K562 (cell line): ENCODE data around the gene EIF4EBP2. TPM values are rescaled to one million over a fixed set of nuclear protein-coding genes. Genes with fewer than 3 reads are reported as not detected.

Experiments used
- ATAC-seq: fragments of 200-7000 bp; cut with Tn5 transposase; 3 replicates; pipeline ENCODE4 v1.9.1; 2020; ENCODE audit warnings: moderate library complexity
- BruUV-seq: library from RNA; stranded (reverse); fragments of 400-500 nt; replicated peaks from 2 replicates; lab custom pipeline; 2021; lab: Mats Ljungman, UMichigan
- CTCF ChIA-PET: fragments of 300-600 bp; formaldehyde crosslinking; extraction: SDS; loops from one replicate; lab custom pipeline; 2021; ENCODE audit warnings: low intra/inter-chr PET ratio; lab: Yijun Ruan, JAX
- POLR2A ChIA-PET: fragments of 300-600, 350-650 bp; sonication (Branson Sonifier 250); formaldehyde crosslinking; extraction: SDS; loops from one replicate; lab custom pipeline; 2021; ENCODE audit warnings: antibody characterized with exemption, inconsistent platforms; lab: Yijun Ruan, JAX
- DNase-seq, 4 experiments: peaks; one replicate each; pipeline versions ENCODE4 v3.0.0 to v3.0.0-alpha.2; 2011 to 2018; ENCODE audit warnings: low spot score in 3 of 4, mixed read lengths in 3 of 4; ENCODE audit errors: extremely low read depth in 1 of 4
- FAIRE-seq: peaks from 2 replicates; lab custom pipeline; 2011; peaks lifted over from hg19 to GRCh38; lab: Jason Lieb, UNC
- H2AFZ ChIP-seq: 2 replicates; pipeline ENCODE4 v1.6.0; 2011; ENCODE audit warnings: low read depth, low read length, control low read depth, inconsistent platforms
- H3K27ac ChIP-seq: fragments of 200-600 bp; 3 replicates; pipeline ENCODE4 v1.8.0; 2011; ENCODE audit warnings: low read depth, mild to moderate bottlenecking, control low read depth, inconsistent platforms, low read length, moderate library complexity, mixed read lengths; ENCODE audit errors: extremely low read depth
- H3K27me3 ChIP-seq, 2 experiments: fragments of 300-600 bp in 1 of 2; 2 replicates in 1 of 2; 3 replicates in 1 of 2; pipeline versions ENCODE4 v1.6.0 to v1.8.0; 2011; ENCODE audit warnings: inconsistent platforms in 2 of 2, low read length in 2 of 2, mild to moderate bottlenecking in 1 of 2, mixed read lengths in 1 of 2, moderate library complexity in 1 of 2; ENCODE audit not compliant: control insufficient read depth in 2 of 2, insufficient read depth in 2 of 2
- H3K36me3 ChIP-seq: fragments of 300-600 bp; 3 replicates; pipeline ENCODE4 v1.8.0; 2011; ENCODE audit warnings: mild to moderate bottlenecking, low read length, inconsistent platforms; ENCODE audit not compliant: control insufficient read depth, insufficient read depth
- H3K4me1 ChIP-seq, 2 experiments: fragments of 200-600 bp in 1 of 2; replicated peaks in 1 of 2; 2 replicates in 1 of 2; 3 replicates in 1 of 2; pipeline versions ENCODE4 v1.5.1 to v1.8.0; 2011; ENCODE audit warnings: inconsistent platforms in 2 of 2, low read length in 2 of 2, mild to moderate bottlenecking in 1 of 2, mixed read lengths in 1 of 2, moderate library complexity in 1 of 2; ENCODE audit not compliant: control insufficient read depth in 2 of 2, insufficient read depth in 2 of 2
- H3K4me2 ChIP-seq: 2 replicates; pipeline ENCODE4 v1.6.1; 2011; ENCODE audit warnings: low read length, control low read depth, inconsistent platforms, mixed read lengths; ENCODE audit not compliant: insufficient read depth
- H3K4me3 ChIP-seq: fragments of 200-600 bp; sonication (generic), shearing (Covaris generic); 2 replicates; pipeline ENCODE4 v1.5.1; 2016; ENCODE audit warnings: control low read depth, inconsistent platforms
- H3K79me2 ChIP-seq: fragments of 200-600 bp; 3 replicates; pipeline ENCODE4 v1.8.0; 2011; ENCODE audit warnings: low read length, inconsistent platforms; ENCODE audit not compliant: control insufficient read depth, insufficient read depth
- H3K9ac ChIP-seq, 2 experiments: 2 replicates each; pipeline versions ENCODE4 v1.6.0 to v1.6.1; 2011; ENCODE audit warnings: low read depth in 2 of 2, low read length in 2 of 2, control low read depth in 1 of 2, inconsistent platforms in 1 of 2, mild to moderate bottlenecking in 1 of 2, mixed read lengths in 1 of 2; ENCODE audit not compliant: insufficient read depth in 1 of 2
- H3K9me1 ChIP-seq: one replicate; pipeline ENCODE4 v1.6.0; 2011; ENCODE audit warnings: inconsistent platforms, mild to moderate bottlenecking, low read length, moderate library complexity; ENCODE audit not compliant: control insufficient read depth, insufficient read depth
- H3K9me3 ChIP-seq: replicated peaks from 2 replicates; pipeline ENCODE4 v1.5.1; 2011; ENCODE audit warnings: low read depth, low read length, inconsistent platforms; ENCODE audit not compliant: control insufficient read depth, insufficient read depth
- H4K20me1 ChIP-seq: replicated peaks from 2 replicates; pipeline ENCODE4 v1.6.1; 2011; ENCODE audit warnings: low read length, inconsistent platforms, mixed read lengths; ENCODE audit not compliant: control insufficient read depth, insufficient read depth
- CBX3 ChIP-seq, 2 experiments: IDR thresholded peaks; 1 replicate in 1 of 2; 2 replicates in 1 of 2; pipeline ENCODE4 v1.6.1; 2012; ENCODE audit warnings: inconsistent platforms in 2 of 2, low read length in 2 of 2, borderline replicate concordance in 1 of 2, control low read depth in 1 of 2
- ELF1 ChIP-seq: fragments of 200-800 bp; sonication (Bioruptor generic); IDR thresholded peaks from 2 replicates; pipeline ENCODE4 v1.6.1; 2016; ENCODE audit warnings: missing genetic modification characterization, missing compliant biosample characterization
- FOXP1 ChIP-seq: sonication (generic); formaldehyde crosslinking; IDR thresholded peaks from 2 replicates; pipeline ENCODE4 v1.8.0; 2022; ENCODE audit warnings: mild to moderate bottlenecking, missing genetic modification reagents
- GABPA ChIP-seq: fragments of 200-800 bp; sonication (Bioruptor generic); conservative IDR thresholded peaks from 2 replicates; pipeline ENCODE4 v1.6.1; 2016; ENCODE audit warnings: low read depth, missing genetic modification characterization, missing compliant biosample characterization
- GABPB1 ChIP-seq: sonication (generic); formaldehyde crosslinking; IDR thresholded peaks from 2 replicates; pipeline ENCODE4 v1.8.0; 2022; ENCODE audit warnings: mild to moderate bottlenecking, missing genetic modification reagents
- KLF13 ChIP-seq: fragments of 450-650 bp; IDR thresholded peaks from 2 replicates; pipeline ENCODE4 v1.6.1; 2016; ENCODE audit warnings: missing genetic modification characterization, low read depth, mild to moderate bottlenecking, missing compliant biosample characterization, moderate library complexity, borderline replicate concordance
- LCOR ChIP-seq: sonication (generic); formaldehyde crosslinking; IDR thresholded peaks from 2 replicates; pipeline ENCODE4 v1.8.0; 2022; ENCODE audit warnings: mild to moderate bottlenecking, missing genetic modification reagents
- NUFIP1 ChIP-seq: fragments of 450-650 bp; IDR thresholded peaks from 2 replicates; pipeline ENCODE4 v1.6.1; 2018; ENCODE audit not compliant: partially characterized antibody
- TCFL5 ChIP-seq: fragments of 250-450 bp; sonication (Bioruptor Pico); conservative IDR thresholded peaks from 2 replicates; pipeline ENCODE4 v1.6.1; 2021; ENCODE audit warnings: mild to moderate bottlenecking, moderate library complexity, matching md5 sums
- ZBTB17 ChIP-seq: fragments of 450-650 bp; formaldehyde crosslinking; IDR thresholded peaks from 2 replicates; pipeline ENCODE4 v1.4.0; 2020; ENCODE audit warnings: mild to moderate bottlenecking
- ZNF583 ChIP-seq: fragments of 250-450 bp; sonication (Bioruptor Pico); IDR thresholded peaks from 2 replicates; pipeline ENCODE4 v1.4.0; 2020
- ZNF584 ChIP-seq: fragments of 200-800 bp; sonication (Bioruptor generic); IDR thresholded peaks from 2 replicates; pipeline ENCODE4 v1.6.1; 2016; ENCODE audit warnings: low read depth, mild to moderate bottlenecking, missing genetic modification characterization, missing compliant biosample characterization
- ZNF668 ChIP-seq: fragments of 250-450 bp; sonication (Bioruptor Pico); IDR thresholded peaks from 2 replicates; pipeline ENCODE4 v1.8.0; 2022; ENCODE audit warnings: mild to moderate bottlenecking, inconsistent platforms
- WGBS: fragments of 100-300 bp; shearing (Covaris generic); methylation state at CpG from one replicate; pipeline ENCODE4 v1.1.6; 2016; ENCODE audit warnings: low coverage, mixed read lengths; ENCODE audit not compliant: insufficient coverage; ENCODE audit errors: missing lambda C conversion rate; 5-methylcytosine and 5-hydroxymethylcytosine counted together
- in situ Hi-C: fragments of 300-500 bp; cut with MboI; formaldehyde crosslinking; loops from 4 replicates; pipeline ENCODE4 v1.15.0; 2018; ENCODE audit warnings: inconsistent platforms, mixed read lengths
- intact Hi-C: fragments of 100-400 bp; cut with micrococcal nuclease; formaldehyde crosslinking; loops from 2 replicates; pipeline ENCODE4 v1.14.2; 2022
- polyA plus RNA-seq, 8 experiments: library from polyadenylated mRNA; depleted of rRNA in 4 of 8; stranded (reverse) in 5 of 8; unstranded in 3 of 8; fragments of >200 nt; fragmentation: Nextera tagmentation in 2 of 8; fragmentation: Illumina TruSeq in 1 of 8; extraction: Ambion mirVana in 2 of 8; extraction: Trizol in 1 of 8; gene quantifications; 2 replicates each; pipeline versions ENCODE4 v1.2.1 to v1.2.3, GENCODE V29; 2011 to 2014; ENCODE audit warnings: inconsistent platforms in 1 of 8, missing spikeins in 1 of 8
- total RNA-seq, 7 experiments: library from RNA; depleted of rRNA in 6 of 7; stranded (reverse); fragments of >200 nt in 6 of 7; fragmentation: Illumina TruSeq in 2 of 7; extraction: Trizol in 2 of 7; gene quantifications; 2 replicates each; pipeline versions ENCODE4 v1.2.1 to v1.2.3, GENCODE V29; 2011 to 2021; ENCODE audit warnings: low replicate concordance in 1 of 7
- TF ChIP-seq, protein P1 (sequence below), 2 experiments: fragments of 450-650 bp in 1 of 2; sonication (generic) in 1 of 2; formaldehyde crosslinking in 1 of 2; IDR thresholded peaks; 2 replicates each; pipeline versions ENCODE4 v1.7.1 to v1.9.0; 2016 to 2022; ENCODE audit warnings: inconsistent platforms in 1 of 2, mild to moderate bottlenecking in 1 of 2, missing genetic modification reagents in 1 of 2

The EIF4EBP2 gene
- total and polyA plus RNA-seq, 9 of the 15 experiments (the other 6 are each of a cell fraction or from before 2014, with no cell fraction given): 16.1 to 67.5 (median 38.3) TPM

DNA sequence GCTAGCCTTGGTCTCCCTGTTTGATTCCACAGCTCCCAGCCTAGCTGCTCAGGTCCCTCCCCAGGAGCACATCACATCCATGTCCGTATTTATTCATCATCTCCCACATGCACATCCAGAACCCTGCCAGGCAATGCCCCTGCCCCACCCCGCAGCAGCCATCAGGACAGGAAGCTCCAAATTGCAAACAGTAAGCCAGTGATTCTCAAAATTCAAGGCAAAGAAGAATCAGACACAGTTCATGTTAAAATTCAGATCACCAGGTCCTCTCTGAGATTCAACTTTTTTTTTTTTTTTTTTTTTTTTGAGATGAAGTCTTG lies 39.2 kb upstream of the EIF4EBP2 start:
- WGBS: 35% methylated on average over 2 of the region's 2 CpGs
- Histone ChIP-seq H3K4me2 (peak overlapping the region; percentile 8; the same call in 1 of the 2 replicates), H3K9me3 (peaks cover 2% of the 10 kb centered on the region; the same call in 1 of the 2 replicates), H2AFZ (no peak overlapping the region), H3K9ac (no peak overlapping the region), H3K4me1 (peaks cover 5 to 15% of the 10 kb centered on the region in 2 experiments; a peak in 4 of 5 replicates), H3K36me3 (no peaks in the 10 kb centered on the region), H3K27ac (no peak overlapping the region), H3K9me1 (no peaks in the 10 kb centered on the region), H4K20me1 (peaks cover 7% of the 10 kb centered on the region; the same call in 1 of the 2 replicates), H3K79me2 (no peaks in the 10 kb centered on the region), H3K4me3 (no peak overlapping the region), H3K27me3 (no peaks in the 10 kb centered on the region)
- no peak for FAIRE-seq
- intact Hi-C loops (loop anchor here (1.0 to 2.0 kb wide), 4 partner anchors 34 to 248 kb away; no protein-coding TSS in a partner anchor), in situ Hi-C loops (loop anchor here (5.0 kb wide), 1 partner anchor 147 kb away; no protein-coding TSS in a partner anchor)
- no peak for ATAC-seq
- POLR2A ChIA-PET: interaction anchor here (0.8 to 1.7 kb wide), 8 partner anchors 9 to 172 kb away, joined by 3 to 16 read pairs (median 4); partner anchors contain the start of gene PPA1
- DNase-seq: no peak
- no TSS peak for BruUV-seq
- CTCF ChIA-PET: interaction anchor here (0.6 to 6.7 kb wide), 8 partner anchors 92 to 406 kb away, joined by 3 to 77 read pairs (median 4); no protein-coding TSS in a partner anchor
- TF ChIP-seq GABPA (tag) (peak; percentile 6; the same call in 1 of the 2 replicates), LCOR (0 out of 2 replicates have a peak, but pooled peaks have one; percentile 28), ZNF668 (CRISPR knock-in tag) (no peak), ELF1 (0 out of 2 replicates have a peak, but pooled peaks have one; percentile 6), GABPB1 (CRISPR knock-in tag) (peak; percentile 14), TCFL5 (CRISPR knock-in tag) (no peak), FOXP1 (CRISPR knock-in tag) (peak; percentile 50; the same call in 1 of the 2 replicates), ZBTB17 (CRISPR knock-in tag) (no peak), NUFIP1 (no peak), ZNF584 (no peak), CBX3 (IDR thresholded peaks at IDR 0.05; ENCODE audit: borderline replicate concordance in 1 of 2, low read length in 2 of 2) (no peak), ZNF583 (CRISPR knock-in tag) (0 out of 2 replicates have a peak, but pooled peaks have one; percentile 5), KLF13 (tag) (0 out of 2 replicates have a peak, but pooled peaks have one; percentile 47)
- TF ChIP-seq, protein P1, sequence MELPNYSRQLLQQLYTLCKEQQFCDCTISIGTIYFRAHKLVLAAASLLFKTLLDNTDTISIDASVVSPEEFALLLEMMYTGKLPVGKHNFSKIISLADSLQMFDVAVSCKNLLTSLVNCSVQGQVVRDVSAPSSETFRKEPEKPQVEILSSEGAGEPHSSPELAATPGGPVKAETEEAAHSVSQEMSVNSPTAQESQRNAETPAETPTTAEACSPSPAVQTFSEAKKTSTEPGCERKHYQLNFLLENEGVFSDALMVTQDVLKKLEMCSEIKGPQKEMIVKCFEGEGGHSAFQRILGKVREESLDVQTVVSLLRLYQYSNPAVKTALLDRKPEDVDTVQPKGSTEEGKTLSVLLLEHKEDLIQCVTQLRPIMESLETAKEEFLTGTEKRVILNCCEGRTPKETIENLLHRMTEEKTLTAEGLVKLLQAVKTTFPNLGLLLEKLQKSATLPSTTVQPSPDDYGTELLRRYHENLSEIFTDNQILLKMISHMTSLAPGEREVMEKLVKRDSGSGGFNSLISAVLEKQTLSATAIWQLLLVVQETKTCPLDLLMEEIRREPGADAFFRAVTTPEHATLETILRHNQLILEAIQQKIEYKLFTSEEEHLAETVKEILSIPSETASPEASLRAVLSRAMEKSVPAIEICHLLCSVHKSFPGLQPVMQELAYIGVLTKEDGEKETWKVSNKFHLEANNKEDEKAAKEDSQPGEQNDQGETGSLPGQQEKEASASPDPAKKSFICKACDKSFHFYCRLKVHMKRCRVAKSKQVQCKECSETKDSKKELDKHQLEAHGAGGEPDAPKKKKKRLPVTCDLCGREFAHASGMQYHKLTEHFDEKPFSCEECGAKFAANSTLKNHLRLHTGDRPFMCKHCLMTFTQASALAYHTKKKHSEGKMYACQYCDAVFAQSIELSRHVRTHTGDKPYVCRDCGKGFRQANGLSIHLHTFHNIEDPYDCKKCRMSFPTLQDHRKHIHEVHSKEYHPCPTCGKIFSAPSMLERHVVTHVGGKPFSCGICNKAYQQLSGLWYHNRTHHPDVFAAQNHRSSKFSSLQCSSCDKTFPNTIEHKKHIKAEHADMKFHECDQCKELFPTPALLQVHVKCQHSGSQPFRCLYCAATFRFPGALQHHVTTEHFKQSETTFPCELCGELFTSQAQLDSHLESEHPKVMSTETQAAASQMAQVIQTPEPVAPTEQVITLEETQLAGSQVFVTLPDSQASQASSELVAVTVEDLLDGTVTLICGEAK (IDR thresholded peaks at IDR 0.05): 0 out of 2 replicates have a peak, but pooled peaks have one; percentile 3
- TF ChIP-seq, protein P1 (CRISPR knock-in tag; IDR thresholded peaks at IDR 0.05): no peak
